Measurements from ENCODE around the gene SPOCK1. TPM values are rescaled to one million over a fixed set of nuclear protein-coding genes. Genes with fewer than 3 reads are reported as not detected.

Gene SPOCK1
- total and polyA plus RNA-seq, 2 of the 13 experiments (the other 11 are each of a cell fraction or from before 2014, with no cell fraction given), result 0.18 to 0.29 TPM

- no peak overlapping the region for H2AFZ ChIP-seq (ENCODE audit: low read length)
- no peaks in the 10 kb centered on the region for H3K36me3 ChIP-seq (replicated peaks in 1 of 2; ENCODE audit: control insufficient read depth in 1 of 2, insufficient read depth in 2 of 2, low read length in 2 of 2)
- H4K20me1 ChIP-seq (ENCODE audit: insufficient read depth, low read length), result no peaks in the 10 kb centered on the region
- no peak overlapping the region for H3K27ac ChIP-seq (ENCODE audit: extremely low read length, insufficient read depth, low read length)
- no peak overlapping the region for H3K4me3 ChIP-seq (replicated peaks in 1 of 3; ENCODE audit: insufficient read depth in 1 of 3, low read depth in 2 of 3, low read length in 3 of 3)
- no TSS peak for BruUV-seq (replicated peaks)
- 12% methylated on average over 5 of the region's 6 CpGs for WGBS (ENCODE audit: low lambda C conversion rate)
- ChIA-PET CTCF (ENCODE audit: low intra/inter-chr PET ratio, low total read pairs) (no interaction called here), POLR2A (no interaction called here)
- no peaks in the 10 kb centered on the region for H3K79me2 ChIP-seq (ENCODE audit: insufficient read depth, low read length)
- H3K27me3 ChIP-seq (ENCODE audit: control insufficient read depth in 1 of 2, insufficient read depth in 2 of 2, low read length in 2 of 2), result no peaks in the 10 kb centered on the region; a peak in 1 of 5 replicates
- intact Hi-C loops (cut with micrococcal nuclease; ENCODE audit: unreplicated experiment) (no loop called here), in situ Hi-C loops (cut with HindIII; ENCODE audit: extremely low pct_ligation_motif_present, low pct_unique_long_range_greater_than_20kb) (no loop called here)
- H3K4me2 ChIP-seq (ENCODE audit: low read depth, low read length), result no peak overlapping the region
- FAIRE-seq, result no peak
- no peak overlapping the region for H3K9ac ChIP-seq (ENCODE audit: insufficient read depth, low read depth, low read length)
- ATAC-seq, result no peak
- no peaks in the 10 kb centered on the region for H3K9me3 ChIP-seq (ENCODE audit: low read length)
- TF ChIP-seq ZBTB7A (CRISPR knock-in tag; IDR thresholded peaks at IDR 0.05), result no peak
- TF ChIP-seq, protein P1, sequence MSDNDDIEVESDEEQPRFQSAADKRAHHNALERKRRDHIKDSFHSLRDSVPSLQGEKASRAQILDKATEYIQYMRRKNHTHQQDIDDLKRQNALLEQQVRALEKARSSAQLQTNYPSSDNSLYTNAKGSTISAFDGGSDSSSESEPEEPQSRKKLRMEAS (IDR thresholded peaks at IDR 0.05), result no peak
- TF ChIP-seq ZFP37 (CRISPR knock-in tag; IDR thresholded peaks at IDR 0.05; ENCODE audit: borderline replicate concordance), result no peak
- TF ChIP-seq, protein P2, sequence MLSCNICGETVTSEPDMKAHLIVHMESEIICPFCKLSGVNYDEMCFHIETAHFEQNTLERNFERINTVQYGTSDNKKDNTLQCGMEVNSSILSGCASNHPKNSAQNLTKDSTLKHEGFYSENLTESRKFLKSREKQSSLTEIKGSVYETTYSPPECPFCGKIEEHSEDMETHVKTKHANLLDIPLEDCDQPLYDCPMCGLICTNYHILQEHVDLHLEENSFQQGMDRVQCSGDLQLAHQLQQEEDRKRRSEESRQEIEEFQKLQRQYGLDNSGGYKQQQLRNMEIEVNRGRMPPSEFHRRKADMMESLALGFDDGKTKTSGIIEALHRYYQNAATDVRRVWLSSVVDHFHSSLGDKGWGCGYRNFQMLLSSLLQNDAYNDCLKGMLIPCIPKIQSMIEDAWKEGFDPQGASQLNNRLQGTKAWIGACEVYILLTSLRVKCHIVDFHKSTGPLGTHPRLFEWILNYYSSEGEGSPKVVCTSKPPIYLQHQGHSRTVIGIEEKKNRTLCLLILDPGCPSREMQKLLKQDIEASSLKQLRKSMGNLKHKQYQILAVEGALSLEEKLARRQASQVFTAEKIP (CRISPR knock-in tag; IDR thresholded peaks at IDR 0.05; ENCODE audit: borderline replicate concordance), result no peak
- no peak for TF ChIP-seq HNRNPH1 (optimal IDR thresholded peaks at IDR 0.05; ENCODE audit: low read depth, low read length)
- TF ChIP-seq TBX3 (IDR thresholded peaks at IDR 0.05; ENCODE audit: borderline replicate concordance), result no peak
- no peak for TF ChIP-seq RFX3 (CRISPR knock-in tag; IDR thresholded peaks at IDR 0.05)
- TF ChIP-seq SP140L (CRISPR knock-in tag; IDR thresholded peaks at IDR 0.05; ENCODE audit: borderline replicate concordance), result no peak
- no peak for TF ChIP-seq NFE2L2 (IDR thresholded peaks at IDR 0.05; ENCODE audit: low read length)
- TF ChIP-seq PRMT3 (CRISPR knock-in tag; IDR thresholded peaks at IDR 0.05; ENCODE audit: borderline replicate concordance, low read depth), result no peak
- TF ChIP-seq, protein P3, sequence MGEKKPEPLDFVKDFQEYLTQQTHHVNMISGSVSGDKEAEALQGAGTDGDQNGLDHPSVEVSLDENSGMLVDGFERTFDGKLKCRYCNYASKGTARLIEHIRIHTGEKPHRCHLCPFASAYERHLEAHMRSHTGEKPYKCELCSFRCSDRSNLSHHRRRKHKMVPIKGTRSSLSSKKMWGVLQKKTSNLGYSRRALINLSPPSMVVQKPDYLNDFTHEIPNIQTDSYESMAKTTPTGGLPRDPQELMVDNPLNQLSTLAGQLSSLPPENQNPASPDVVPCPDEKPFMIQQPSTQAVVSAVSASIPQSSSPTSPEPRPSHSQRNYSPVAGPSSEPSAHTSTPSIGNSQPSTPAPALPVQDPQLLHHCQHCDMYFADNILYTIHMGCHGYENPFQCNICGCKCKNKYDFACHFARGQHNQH (CRISPR knock-in tag; IDR thresholded peaks at IDR 0.05), result no peak
- no peak for TF ChIP-seq MAF1 (CRISPR knock-in tag; IDR thresholded peaks at IDR 0.05; ENCODE audit: borderline replicate concordance)
- no peak for DNase-seq (ENCODE audit: low spot score)
- no peaks in the 10 kb centered on the region for H3K4me1 ChIP-seq (ENCODE audit: insufficient read depth, low read length)
Observed at GRCh38 chr5:137082951-137083350, 416.2 kb downstream of the SPOCK1 start.
